Central memory CD8-positive, alpha-beta T cell (primary cell): Measurements from ENCODE around the gene CTSD.

Source experiments
- ATAC-seq: fragments of 150-1000 bp; cut with Tn5 transposase; replicated peaks from 2 replicates; pipeline ENCODE4 v1.10.0; 2022; ENCODE audit warnings: mild to moderate bottlenecking, moderate FRiP score, moderate number of reproducible peaks; ENCODE audit not compliant: poor library complexity, severe bottlenecking; ENCODE audit errors: extremely low read depth
- DNase-seq, 2 donors: peaks; one replicate each; pipeline ENCODE4 v3.0.0; 2021; ENCODE audit warnings: low spot score in 2 of 2
- H3K27ac Mint-ChIP-seq: one replicate; pipeline ENCODE4 v1.8.0; 2022; ENCODE audit warnings: low read depth, mild to moderate bottlenecking, moderate library complexity, mixed read lengths
- H3K27me3 Mint-ChIP-seq: one replicate; pipeline ENCODE4 v1.8.0; 2022; ENCODE audit warnings: mixed read lengths
- H3K36me3 Mint-ChIP-seq: one replicate; pipeline ENCODE4 v1.8.0; 2022; ENCODE audit warnings: mild to moderate bottlenecking, moderate library complexity, mixed read lengths; ENCODE audit not compliant: insufficient read depth
- H3K4me1 Mint-ChIP-seq: one replicate; pipeline ENCODE4 v1.8.0; 2022; ENCODE audit warnings: mixed read lengths
- H3K4me3 Mint-ChIP-seq: one replicate; pipeline ENCODE4 v1.8.0; 2022; ENCODE audit warnings: mild to moderate bottlenecking, moderate library complexity, mixed read lengths
- H3K9me3 Mint-ChIP-seq: one replicate; pipeline ENCODE4 v1.8.0; 2022; ENCODE audit warnings: mixed read lengths

Gene CTSD

GRCh38 chr11:1730059-1730629 lies 33.6 kb downstream of the CTSD start:
- no peak overlapping the region for H3K27ac Mint-ChIP-seq
- DNase-seq (no peak), ATAC-seq (no peak)
- peaks cover 39% of the 10 kb centered on the region for H3K27me3 Mint-ChIP-seq
- peaks cover 30% of the 10 kb centered on the region for H3K4me1 Mint-ChIP-seq
- H3K36me3 Mint-ChIP-seq = peaks cover 2% of the 10 kb centered on the region
- no peak overlapping the region for H3K4me3 Mint-ChIP-seq
- no peaks in the 10 kb centered on the region for H3K9me3 Mint-ChIP-seq

- Mint-ChIP-seq H3K4me1 (peaks cover 30% of the 10 kb centered on the region), H3K27me3 (peaks cover 44% of the 10 kb centered on the region), H3K36me3 (peaks cover 2% of the 10 kb centered on the region), H3K9me3 (no peaks in the 10 kb centered on the region), H3K27ac (no peak overlapping the region), H3K4me3 (peak overlapping the region; percentile 71)
- ATAC-seq (no peak), DNase-seq (no peak)
Observed at GRCh38 chr11:1729692-1730011, 34.1 kb downstream of the CTSD start.

GRCh38 chr11:1728931-1729691 lies 34.6 kb downstream of the CTSD start:
- ATAC-seq (peak; percentile 36), DNase-seq (no peak)
- Mint-ChIP-seq H3K27me3 (peaks cover 48% of the 10 kb centered on the region), H3K9me3 (no peaks in the 10 kb centered on the region), H3K4me3 (peak overlapping the region; percentile 71), H3K4me1 (peaks cover 27% of the 10 kb centered on the region), H3K36me3 (peaks cover 2% of the 10 kb centered on the region), H3K27ac (no peak overlapping the region)

DNA sequence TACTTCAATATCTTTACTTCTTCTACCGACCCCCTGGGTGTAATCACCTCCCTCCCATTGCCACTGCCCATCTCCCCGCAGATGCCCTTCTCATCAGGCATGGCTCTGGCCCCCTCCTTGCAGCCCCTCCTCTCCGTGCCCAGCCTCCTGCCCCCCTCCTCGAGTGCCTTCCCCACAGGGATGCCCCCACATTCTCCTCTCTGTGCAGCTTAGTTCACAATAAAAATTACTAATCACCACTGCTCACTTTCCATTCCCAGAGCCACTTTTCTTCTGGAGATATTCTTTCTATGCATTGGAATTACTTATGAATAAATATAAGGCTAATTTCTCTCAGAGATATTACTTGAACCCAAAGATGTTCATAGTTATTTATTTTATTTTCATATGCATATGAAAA lies 35.4 kb downstream of the CTSD start:
- Mint-ChIP-seq H3K4me1 (peaks cover 19% of the 10 kb centered on the region), H3K27ac (no peak overlapping the region), H3K4me3 (no peak overlapping the region), H3K36me3 (peaks cover under 1% of the 10 kb centered on the region), H3K27me3 (peaks cover 47% of the 10 kb centered on the region), H3K9me3 (no peaks in the 10 kb centered on the region)
- ATAC-seq (no peak), DNase-seq (no peak)

DNA sequence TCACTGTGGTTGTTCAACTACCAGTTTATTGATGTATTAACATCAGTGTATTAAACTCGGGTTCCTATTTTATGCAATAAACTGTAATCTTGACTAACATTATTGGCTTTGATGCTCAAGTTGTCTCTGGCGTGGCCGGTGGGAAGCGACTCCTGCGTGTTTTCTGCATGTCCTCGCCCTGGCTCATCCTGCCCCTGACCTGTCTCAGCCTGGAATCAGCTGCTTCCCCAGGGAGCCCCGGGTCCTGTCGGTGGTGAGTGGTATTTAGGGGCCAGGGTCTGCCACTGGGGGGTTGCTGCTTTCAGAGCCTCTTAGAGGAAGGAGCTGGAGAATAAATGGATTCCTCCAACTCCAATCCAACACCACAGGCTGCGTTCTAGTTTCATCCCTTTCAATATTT lies 35.9 kb downstream of the CTSD start:
- no peak overlapping the region for H3K27ac Mint-ChIP-seq

GRCh38 chr11:1727096-1727690 lies 36.5 kb downstream of the CTSD start:
- ATAC-seq = no peak
- Mint-ChIP-seq H3K9me3 (no peaks in the 10 kb centered on the region), H3K27me3 (peaks cover 49% of the 10 kb centered on the region), H3K4me1 (peaks cover 18% of the 10 kb centered on the region), H3K36me3 (no peaks in the 10 kb centered on the region), H3K27ac (no peak overlapping the region), H3K4me3 (no peak overlapping the region)
- DNase-seq = no peak

More for the DNA sequence above, 35.9 kb downstream of the CTSD start:
- Mint-ChIP-seq H3K9me3 (no peaks in the 10 kb centered on the region), H3K36me3 (no peaks in the 10 kb centered on the region), H3K27me3 (peaks cover 49% of the 10 kb centered on the region), H3K4me1 (peaks cover 18% of the 10 kb centered on the region), H3K4me3 (no peak overlapping the region)
- ATAC-seq = no peak
- DNase-seq = no peak

- H3K36me3 Mint-ChIP-seq = peaks cover 2% of the 10 kb centered on the region
- no peaks in the 10 kb centered on the region for H3K4me1 Mint-ChIP-seq
- DNase-seq (no peak), ATAC-seq (no peak)
- peaks cover 34% of the 10 kb centered on the region for H3K27me3 Mint-ChIP-seq
- no peaks in the 10 kb centered on the region for H3K9me3 Mint-ChIP-seq
- H3K27ac Mint-ChIP-seq = no peak overlapping the region
- H3K4me3 Mint-ChIP-seq = no peak overlapping the region
Observed at GRCh38 chr11:1719781-1720180, 43.9 kb downstream of the CTSD start.

- Mint-ChIP-seq H3K4me3 (no peak overlapping the region), H3K27ac (no peak overlapping the region), H3K27me3 (peaks cover 20% of the 10 kb centered on the region), H3K9me3 (no peaks in the 10 kb centered on the region), H3K4me1 (no peaks in the 10 kb centered on the region), H3K36me3 (peaks cover 2% of the 10 kb centered on the region)
- ATAC-seq (no peak), DNase-seq (no peak)
Observed at GRCh38 chr11:1718326-1718725, 45.4 kb downstream of the CTSD start.

DNA sequence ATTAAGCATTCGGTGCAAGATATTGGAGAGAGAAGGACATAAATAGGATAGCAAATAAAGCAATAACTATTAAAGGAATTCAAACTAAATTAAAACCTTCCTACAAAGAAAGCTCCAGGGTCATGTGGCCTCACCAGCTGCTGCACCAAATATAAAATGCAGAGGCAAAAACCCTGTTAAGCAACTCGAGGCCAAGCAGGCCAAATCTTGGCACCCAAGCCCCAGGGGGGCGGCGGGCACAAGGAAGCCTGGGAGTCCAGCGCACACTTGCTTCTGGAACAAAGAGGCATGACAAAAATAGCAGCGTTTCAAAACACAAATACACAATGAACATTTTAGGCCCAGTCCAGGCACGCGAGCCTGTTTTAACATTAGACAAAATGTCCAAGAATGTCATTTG lies 46.0 kb downstream of the CTSD start:
- peaks cover 2% of the 10 kb centered on the region for H3K36me3 Mint-ChIP-seq
- ATAC-seq (no peak), DNase-seq (no peak)
- H3K27ac Mint-ChIP-seq = no peak overlapping the region
- H3K27me3 Mint-ChIP-seq = peaks cover 20% of the 10 kb centered on the region
- H3K4me3 Mint-ChIP-seq = no peak overlapping the region
- H3K4me1 Mint-ChIP-seq = no peaks in the 10 kb centered on the region
- H3K9me3 Mint-ChIP-seq = no peaks in the 10 kb centered on the region

DNA sequence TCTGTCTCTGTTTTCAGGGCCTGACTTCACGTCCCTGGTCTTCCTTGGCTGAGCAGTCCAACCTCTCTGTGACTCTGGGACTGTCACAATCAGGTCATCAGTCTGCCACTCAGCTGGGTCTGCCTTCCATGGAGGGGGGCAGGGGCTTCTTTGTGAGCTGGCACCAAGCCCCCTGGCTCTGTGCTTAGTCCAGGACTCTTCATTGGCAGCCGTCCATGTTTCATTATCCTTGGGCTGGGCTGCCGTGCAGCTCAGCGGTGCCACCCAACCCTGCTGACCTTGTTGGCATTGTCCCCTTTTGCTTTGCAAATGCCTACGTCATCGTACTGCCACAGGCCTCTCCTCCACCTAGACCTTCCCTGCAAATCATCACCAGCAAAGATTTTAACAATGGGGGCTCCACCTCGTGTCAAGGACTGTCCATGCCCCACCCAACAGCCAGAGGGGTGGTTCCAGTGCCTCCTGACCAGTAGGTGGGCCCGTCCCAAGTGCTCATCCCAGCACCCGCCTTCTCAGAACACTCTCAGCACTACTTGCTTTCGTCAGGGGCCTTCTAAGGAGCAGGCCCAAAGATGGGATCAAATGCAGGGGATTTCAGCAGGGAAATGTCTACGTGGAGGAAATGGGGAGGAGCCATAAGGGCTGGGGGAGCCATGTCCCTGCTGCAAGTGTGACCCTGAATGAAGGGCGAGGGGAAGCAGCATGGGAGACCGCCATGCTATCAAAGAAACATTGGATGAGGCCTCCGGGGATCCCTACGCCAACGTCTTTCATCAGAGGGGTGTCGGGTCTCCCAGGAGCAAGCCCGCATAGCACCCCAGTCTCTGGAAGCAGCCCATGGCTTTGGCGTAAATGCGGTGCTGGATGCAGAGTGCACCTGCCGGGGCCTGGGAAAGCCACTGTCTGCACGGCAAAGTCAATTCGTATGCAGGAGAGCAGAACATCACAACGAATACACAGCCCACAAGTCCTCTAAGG lies 48.5 kb downstream of the CTSD start:
- peaks cover 20% of the 10 kb centered on the region for H3K27me3 Mint-ChIP-seq
- no peak overlapping the region for H3K4me3 Mint-ChIP-seq
- no peaks in the 10 kb centered on the region for H3K9me3 Mint-ChIP-seq
- no peak overlapping the region for H3K27ac Mint-ChIP-seq
- DNase-seq = no peak
- no peaks in the 10 kb centered on the region for H3K4me1 Mint-ChIP-seq
- no peaks in the 10 kb centered on the region for H3K36me3 Mint-ChIP-seq
- ATAC-seq = no peak

DNA sequence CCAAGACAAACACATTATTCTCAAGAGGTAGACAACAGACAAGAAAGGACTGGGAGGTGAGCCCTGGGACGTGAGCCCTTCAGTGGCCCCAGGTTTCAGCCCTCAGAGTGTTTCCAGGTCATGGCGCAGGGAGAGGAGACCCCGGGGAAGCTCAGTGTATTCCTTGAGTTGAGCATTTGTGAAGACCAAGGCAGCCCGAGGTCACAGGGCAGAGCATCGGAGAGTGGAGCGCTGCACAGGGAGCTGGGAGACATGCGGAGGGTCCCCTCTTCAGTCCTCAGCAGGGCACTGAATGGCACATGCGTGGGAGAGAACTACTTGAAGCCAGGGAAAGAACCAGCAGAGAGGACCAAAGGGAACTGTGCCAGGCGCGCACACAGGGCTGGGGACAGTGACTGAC lies 55.0 kb downstream of the CTSD start:
- Mint-ChIP-seq H3K27ac (peak overlapping the region; percentile 27), H3K4me3 (no peak overlapping the region), H3K4me1 (no peaks in the 10 kb centered on the region), H3K27me3 (peaks cover 38% of the 10 kb centered on the region), H3K9me3 (no peaks in the 10 kb centered on the region), H3K36me3 (peaks cover 2% of the 10 kb centered on the region)
- DNase-seq (no peak), ATAC-seq (no peak)

DNA sequence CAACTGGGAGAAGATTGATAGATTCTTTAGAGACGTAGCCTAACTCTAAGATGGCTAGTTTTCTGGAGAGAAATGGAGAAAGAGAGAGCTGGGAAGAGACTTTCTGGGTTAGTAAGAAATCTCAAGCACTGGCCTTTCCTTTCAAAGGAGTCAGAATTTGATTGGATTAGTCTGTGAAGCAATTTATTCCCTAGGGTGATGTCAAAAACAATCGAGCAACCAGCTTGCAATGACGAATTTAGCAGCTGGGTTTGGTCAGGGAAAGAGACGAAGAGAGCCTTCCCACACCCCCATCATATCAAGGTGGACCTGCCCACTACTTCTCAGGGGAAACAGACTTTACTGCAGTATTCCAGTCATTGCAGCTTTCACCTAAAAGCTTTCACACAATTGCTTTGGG lies 56.0 kb downstream of the CTSD start:
- Mint-ChIP-seq H3K36me3 (peaks cover 2% of the 10 kb centered on the region), H3K9me3 (no peaks in the 10 kb centered on the region), H3K4me3 (no peak overlapping the region), H3K27me3 (peaks cover 35% of the 10 kb centered on the region), H3K27ac (no peak overlapping the region), H3K4me1 (no peaks in the 10 kb centered on the region)
- ATAC-seq (no peak), DNase-seq (no peak)
